Hepatocyte (in vitro differentiated cells): ENCODE data around the gene CSNK1G1. TPM values are rescaled to one million over a fixed set of nuclear protein-coding genes. Genes with fewer than 3 reads are reported as not detected.

ENCODE experiments used
- DNase-seq: peaks from one replicate; pipeline ENCODE4 v3.0.0-alpha.2; 2016; ENCODE audit warnings: low spot score
- H2AFZ ChIP-seq: fragments of 200-600 bp; sonication (generic); 2 replicates; pipeline ENCODE4 v1.6.0; 2016; ENCODE audit warnings: antibody characterized with exemption, mild to moderate bottlenecking
- H3K27ac ChIP-seq: fragments of 200-600 bp; sonication (generic); 2 replicates; pipeline ENCODE4 v1.5.1; 2016; ENCODE audit warnings: mild to moderate bottlenecking
- H3K27me3 ChIP-seq: fragments of 200-600 bp; sonication (generic); 2 replicates; pipeline ENCODE4 v1.6.1; 2016
- H3K36me3 ChIP-seq: fragments of 200-600 bp; sonication (generic); replicated peaks from 2 replicates; pipeline ENCODE4 v1.5.1; 2016; ENCODE audit warnings: low read depth; ENCODE audit not compliant: insufficient read depth
- H3K4me1 ChIP-seq: fragments of 200-600 bp; sonication (generic); 2 replicates; pipeline ENCODE4 v1.5.1; 2016; ENCODE audit warnings: mild to moderate bottlenecking, moderate library complexity; ENCODE audit not compliant: insufficient read depth
- H3K4me2 ChIP-seq: fragments of 200-600 bp; sonication (generic); 2 replicates; pipeline ENCODE4 v1.6.0; 2016
- H3K4me3 ChIP-seq: fragments of 200-600 bp; sonication (generic); 2 replicates; pipeline ENCODE4 v1.5.1; 2016; ENCODE audit warnings: mild to moderate bottlenecking
- H3K79me2 ChIP-seq: fragments of 200-600 bp; sonication (generic); 2 replicates; pipeline ENCODE4 v1.6.0; 2017; ENCODE audit warnings: mild to moderate bottlenecking
- H3K9me2 ChIP-seq: fragments of 200-600 bp; sonication (generic); replicated peaks from 2 replicates; pipeline ENCODE4 v1.6.0; 2017; ENCODE audit warnings: mild to moderate bottlenecking; ENCODE audit not compliant: insufficient read depth
- H3K9me3 ChIP-seq: fragments of 200-600 bp; sonication (generic); 2 replicates; pipeline ENCODE4 v1.5.1; 2016; ENCODE audit warnings: low read depth, mild to moderate bottlenecking
- H4K20me1 ChIP-seq: fragments of 200-600 bp; sonication (generic); 2 replicates; pipeline ENCODE4 v1.6.0; 2016; ENCODE audit warnings: mild to moderate bottlenecking; ENCODE audit not compliant: insufficient read depth, poor library complexity, severe bottlenecking
- CTCF ChIP-seq: fragments of 200-600 bp; sonication (generic); IDR thresholded peaks from 2 replicates; pipeline ENCODE4 v1.5.1; 2016; ENCODE audit warnings: antibody characterized with exemption, mild to moderate bottlenecking; ENCODE audit not compliant: poor library complexity
- EZH2 ChIP-seq: fragments of 200-600 bp; sonication (generic); IDR thresholded peaks from 2 replicates; pipeline ENCODE4 v1.6.1; 2016; ENCODE audit warnings: antibody characterized with exemption, mild to moderate bottlenecking, borderline replicate concordance
- EZH2phosphoT487 ChIP-seq: fragments of 200-600 bp; sonication (generic); IDR thresholded peaks from one replicate; pipeline ENCODE4 v1.6.1; 2018; ENCODE audit warnings: antibody characterized with exemption, mild to moderate bottlenecking, low read depth, moderate library complexity; ENCODE audit not compliant: unreplicated experiment, severe bottlenecking
- WGBS: methylation state at CpG from one replicate; pipeline ENCODE4 v1.1.6; 2016; ENCODE audit warnings: low lambda C conversion rate; ENCODE audit errors: missing lambda C conversion rate; 5-methylcytosine and 5-hydroxymethylcytosine counted together
- polyA plus RNA-seq: library from polyadenylated mRNA; unstranded; fragments of >200 nt; fragmentation: Nextera tagmentation; extraction: Ambion mirVana; gene quantifications from 2 replicates; pipeline ENCODE4 v1.2.1, GENCODE V29; 2016
- total RNA-seq: library from RNA; depleted of rRNA; stranded (reverse); fragments of >200 nt; gene quantifications from 2 replicates; pipeline ENCODE4 v1.2.3, GENCODE V29; 2014

Gene CSNK1G1
- total and polyA plus RNA-seq, 2 experiments from 2014 or later: 7.7 to 18.1 TPM

DNA sequence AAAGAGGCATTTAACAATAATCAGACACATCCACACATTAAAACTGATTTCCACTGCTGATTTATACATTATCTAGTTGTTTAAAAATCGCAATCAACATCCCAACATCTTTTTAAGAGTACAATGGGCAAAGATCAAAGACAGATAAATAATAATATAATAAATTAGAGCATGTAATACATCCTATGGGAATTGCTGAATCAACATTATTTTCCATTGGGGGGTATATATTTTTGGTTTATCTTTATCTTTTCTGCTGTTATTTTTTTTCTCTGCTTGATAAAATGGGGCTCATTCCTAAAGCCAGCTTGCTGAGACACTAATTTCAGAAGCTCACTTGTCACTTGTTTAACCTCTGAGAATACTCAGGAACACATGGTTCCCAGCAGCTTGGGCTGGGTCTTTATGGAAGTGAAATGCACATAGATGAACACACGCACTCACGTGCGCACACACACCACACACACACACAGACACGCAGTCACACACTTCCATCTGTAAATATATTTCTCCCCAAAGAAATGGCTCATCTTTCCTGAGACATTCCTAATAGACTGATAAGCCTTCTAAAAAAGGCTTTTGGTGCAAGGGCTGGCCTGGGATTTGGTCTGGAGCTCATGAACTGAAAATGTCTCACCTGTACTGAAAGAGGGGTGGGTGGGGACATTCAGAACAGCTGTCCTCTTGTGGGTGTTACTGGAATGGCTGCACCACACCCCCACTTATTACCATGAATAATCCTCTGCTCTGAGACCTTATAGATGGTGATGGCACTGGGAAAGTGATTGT lies 189.7 kb downstream of the CSNK1G1 start:
- TF ChIP-seq EZH2phosphoT487: no peak
- no peak for TF ChIP-seq EZH2
- no peak for TF ChIP-seq CTCF
- H2AFZ ChIP-seq: no peak overlapping the region
- H3K4me2 ChIP-seq: no peak overlapping the region
- H3K79me2 ChIP-seq: peaks cover 13% of the 10 kb centered on the region
- peaks cover 5% of the 10 kb centered on the region for H4K20me1 ChIP-seq
- H3K27ac ChIP-seq: no peak overlapping the region
- no peaks in the 10 kb centered on the region for H3K27me3 ChIP-seq
- no peaks in the 10 kb centered on the region for H3K9me3 ChIP-seq
- no peak for DNase-seq
- no peaks in the 10 kb centered on the region for H3K9me2 ChIP-seq
- H3K4me3 ChIP-seq: no peak overlapping the region
- H3K4me1 ChIP-seq: peaks cover 14% of the 10 kb centered on the region
- no peaks in the 10 kb centered on the region for H3K36me3 ChIP-seq
- WGBS: 93% methylated on average over 5 of the region's 5 CpGs

DNA sequence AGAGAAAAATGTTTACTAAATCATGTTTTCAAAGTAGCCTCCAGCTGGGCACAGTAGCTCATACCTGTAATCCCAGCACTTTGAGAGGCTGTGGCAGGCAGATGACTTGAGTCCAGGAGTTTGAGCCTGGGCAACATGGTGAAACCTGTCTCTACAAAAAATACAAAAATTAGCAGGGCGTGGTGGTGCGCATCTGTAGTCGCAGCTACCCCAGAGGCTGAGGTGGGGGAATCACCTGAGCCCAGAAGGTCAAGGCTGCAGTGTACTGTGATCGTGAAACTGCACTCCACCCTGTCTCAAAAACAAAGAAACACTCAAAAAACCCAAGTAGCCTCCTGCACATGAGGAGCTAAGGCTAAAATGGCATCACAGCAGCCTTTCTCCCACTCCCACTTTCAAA lies 191.5 kb downstream of the CSNK1G1 start:
- Histone ChIP-seq H3K79me2 (peaks cover 30% of the 10 kb centered on the region), H3K9me2 (no peaks in the 10 kb centered on the region), H3K4me2 (no peak overlapping the region), H3K36me3 (no peaks in the 10 kb centered on the region), H3K4me3 (no peak overlapping the region), H3K4me1 (peaks cover 22% of the 10 kb centered on the region), H3K9me3 (no peaks in the 10 kb centered on the region), H4K20me1 (peaks cover 24% of the 10 kb centered on the region), H3K27me3 (no peaks in the 10 kb centered on the region), H3K27ac (peak overlapping the region; percentile 85), H2AFZ (no peak overlapping the region)
- DNase-seq: no peak
- TF ChIP-seq EZH2 (no peak), CTCF (no peak), EZH2phosphoT487 (no peak)
- WGBS: 90% methylated on average over 4 of the region's 4 CpGs

DNA sequence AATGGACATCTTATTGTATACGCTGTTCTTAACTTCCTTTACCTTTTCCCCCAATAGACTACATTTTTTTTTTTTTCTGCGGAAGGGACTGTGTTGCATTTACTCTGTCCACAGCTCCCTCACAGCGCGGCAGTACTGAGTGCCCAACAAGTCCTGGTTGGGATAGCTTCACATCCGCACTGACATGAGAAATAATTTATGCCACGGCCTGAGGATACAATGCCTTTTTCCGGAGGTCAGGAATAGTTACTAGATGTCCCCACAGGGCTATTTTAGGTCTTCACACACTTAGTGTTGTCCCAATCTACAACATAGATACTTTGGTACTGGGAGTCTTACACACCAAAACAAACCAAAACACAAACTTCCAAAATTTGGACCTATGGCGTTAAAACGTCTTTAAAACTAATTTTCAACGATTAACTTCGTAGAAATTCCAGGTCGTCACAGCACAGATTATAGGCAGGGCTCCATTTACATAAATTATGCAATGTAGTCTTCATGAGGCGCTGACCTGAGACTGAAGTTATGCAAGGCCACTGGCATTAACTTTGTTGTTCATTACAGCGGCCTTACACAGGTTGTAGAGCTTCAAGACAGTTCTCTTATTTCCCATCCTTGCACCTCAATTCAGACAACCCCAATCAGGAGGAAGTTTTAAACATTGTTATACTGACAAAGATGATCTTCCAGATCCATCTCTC lies 192.2 kb downstream of the CSNK1G1 start:
- Histone ChIP-seq H2AFZ (peak overlapping the region; percentile 90), H3K4me3 (peak overlapping the region; percentile 6), H3K27ac (peak overlapping the region; percentile 85), H3K27me3 (no peaks in the 10 kb centered on the region), H3K4me1 (peaks cover 22% of the 10 kb centered on the region), H3K36me3 (no peaks in the 10 kb centered on the region), H4K20me1 (peaks cover 25% of the 10 kb centered on the region), H3K9me2 (no peaks in the 10 kb centered on the region), H3K4me2 (peak overlapping the region; percentile 73), H3K79me2 (peaks cover 32% of the 10 kb centered on the region), H3K9me3 (no peaks in the 10 kb centered on the region)
- DNase-seq: no peak
- 64% methylated on average over 14 of the region's 14 CpGs for WGBS
- no peak for TF ChIP-seq CTCF
- TF ChIP-seq EZH2phosphoT487: no peak
- no peak for TF ChIP-seq EZH2
